H9 (cell line): ENCODE results near the gene DPAGT1. TPM values are rescaled to one million over a fixed set of nuclear protein-coding genes. Genes with fewer than 3 reads are reported as not detected.

Experiments used
- DNase-seq: peaks from one replicate; pipeline ENCODE4 v3.0.0-alpha.2; 2017
- H2AFZ ChIP-seq: one replicate; pipeline ENCODE4 v1.6.1; 2013; ENCODE audit warnings: mild to moderate bottlenecking, low read length, control low read depth, moderate library complexity
- H2AK5ac ChIP-seq: 2 replicates; pipeline ENCODE4 v1.6.1; 2013; ENCODE audit warnings: low read length, control low read depth, mixed read lengths; ENCODE audit not compliant: insufficient read length
- H2BK120ac ChIP-seq: one replicate; pipeline ENCODE4 v1.6.1; 2013; ENCODE audit warnings: low read depth, mild to moderate bottlenecking, low read length, control low read depth, inconsistent platforms; ENCODE audit not compliant: poor library complexity, severe bottlenecking
- H2BK12ac ChIP-seq: 2 replicates; pipeline ENCODE4 v1.6.1; 2013; ENCODE audit warnings: low read length, control low read depth, mixed read lengths, low read depth; ENCODE audit not compliant: insufficient read length
- H2BK15ac ChIP-seq: 2 replicates; pipeline ENCODE4 v1.6.1; 2013; ENCODE audit warnings: low read depth, low read length, control low read depth
- H2BK20ac ChIP-seq: one replicate; pipeline ENCODE4 v1.6.1; 2013; ENCODE audit warnings: low read depth, mild to moderate bottlenecking, low read length, control low read depth, inconsistent platforms; ENCODE audit not compliant: poor library complexity, severe bottlenecking
- H2BK5ac ChIP-seq: 2 replicates; pipeline ENCODE4 v1.6.1; 2013; ENCODE audit warnings: low read length, control low read depth, mixed read lengths; ENCODE audit not compliant: insufficient read length
- H3K14ac ChIP-seq: 2 replicates; pipeline ENCODE4 v1.6.1; 2013; ENCODE audit warnings: low read length, control low read depth; ENCODE audit not compliant: insufficient read depth
- H3K18ac ChIP-seq: 2 replicates; pipeline ENCODE4 v1.6.1; 2013; ENCODE audit warnings: low read depth, mild to moderate bottlenecking, mixed read lengths, low read length, control low read depth; ENCODE audit not compliant: insufficient read length
- H3K23ac ChIP-seq: 2 replicates; pipeline ENCODE4 v1.6.1; 2013; ENCODE audit warnings: low read length, control low read depth, mixed read lengths, low read depth; ENCODE audit not compliant: insufficient read length
- H3K23me2 ChIP-seq: 2 replicates; pipeline ENCODE4 v1.6.1; 2013; ENCODE audit warnings: low read depth, mild to moderate bottlenecking, mixed read lengths, low read length, control low read depth; ENCODE audit not compliant: insufficient read length, poor library complexity, severe bottlenecking
- H3K27ac ChIP-seq: 2 replicates; pipeline ENCODE4 v1.5.1; 2013; ENCODE audit warnings: low read length, control low read depth, mixed read lengths, low read depth; ENCODE audit not compliant: insufficient read length
- H3K27me3 ChIP-seq: 2 replicates; pipeline ENCODE4 v1.6.1; 2013; ENCODE audit warnings: low read length, control low read depth, inconsistent platforms; ENCODE audit not compliant: insufficient read depth
- H3K4ac ChIP-seq: 2 replicates; pipeline ENCODE4 v1.6.1; 2013; ENCODE audit warnings: low read depth, mild to moderate bottlenecking, control low read depth, inconsistent platforms, low read length, moderate library complexity
- H3K4me1 ChIP-seq: 2 replicates; pipeline ENCODE4 v1.6.1; 2013; ENCODE audit warnings: low read length, control low read depth, inconsistent platforms; ENCODE audit not compliant: insufficient read depth
- H3K4me2 ChIP-seq: 2 replicates; pipeline ENCODE4 v1.6.1; 2013; ENCODE audit warnings: low read length, control low read depth, mixed read lengths; ENCODE audit not compliant: insufficient read length, insufficient read depth
- H3K56ac ChIP-seq: 2 replicates; pipeline ENCODE4 v1.6.1; 2013; ENCODE audit warnings: low read depth, mild to moderate bottlenecking, mixed read lengths, low read length, control low read depth; ENCODE audit not compliant: insufficient read length
- H3K79me1 ChIP-seq: 2 replicates; pipeline ENCODE4 v1.6.1; 2013; ENCODE audit warnings: low read depth, mild to moderate bottlenecking, moderate library complexity, low read length, control low read depth, inconsistent platforms; ENCODE audit not compliant: insufficient read depth, poor library complexity, severe bottlenecking
- H3K79me2 ChIP-seq: 2 replicates; pipeline ENCODE4 v1.6.1; 2013; ENCODE audit warnings: low read length, control low read depth, inconsistent platforms; ENCODE audit not compliant: insufficient read depth
- H3K9ac ChIP-seq: 2 replicates; pipeline ENCODE4 v1.6.1; 2013; ENCODE audit warnings: low read length, control low read depth, mixed read lengths; ENCODE audit not compliant: insufficient read length; ENCODE audit errors: extremely low read depth
- H3K9me3 ChIP-seq: one replicate; pipeline ENCODE4 v1.6.1; 2013; ENCODE audit warnings: low read depth, low read length, inconsistent platforms; ENCODE audit not compliant: control insufficient read depth
- H3T11ph ChIP-seq: one replicate; pipeline ENCODE4 v1.6.1; 2013; ENCODE audit warnings: mild to moderate bottlenecking, low read length, control low read depth, inconsistent platforms
- H4K20me1 ChIP-seq: one replicate; pipeline ENCODE4 v1.6.1; 2013; ENCODE audit not compliant: control insufficient read depth, insufficient read length, insufficient read depth
- H4K5ac ChIP-seq: 2 replicates; pipeline ENCODE4 v1.6.1; 2013; ENCODE audit warnings: low read depth, mild to moderate bottlenecking, mixed read lengths, low read length, control low read depth; ENCODE audit not compliant: insufficient read length
- H4K8ac ChIP-seq: replicated peaks from 2 replicates; pipeline ENCODE4 v1.6.1; 2013; ENCODE audit warnings: low read length, control low read depth, mixed read lengths, low read depth; ENCODE audit not compliant: insufficient read length
- H4K91ac ChIP-seq: 2 replicates; pipeline ENCODE4 v1.6.1; 2013; ENCODE audit warnings: low read depth, mild to moderate bottlenecking, moderate library complexity, mixed read lengths, low read length, control low read depth; ENCODE audit not compliant: insufficient read length
- H3K27ac Mint-ChIP-seq, 3 experiments: 2 replicates in 2 of 3; 3 replicates in 1 of 3; pipeline ENCODE4 v1.8.0; 2020 to 2021; ENCODE audit warnings: mixed read lengths in 3 of 3, mild to moderate bottlenecking in 1 of 3, moderate library complexity in 1 of 3
- H3K27me3 Mint-ChIP-seq: 2 replicates; pipeline ENCODE4 v1.8.0; 2021; ENCODE audit warnings: low read depth, mild to moderate bottlenecking, moderate library complexity, mixed read lengths
- H3K36me3 Mint-ChIP-seq, 3 experiments: 2 replicates in 2 of 3; 3 replicates in 1 of 3; pipeline ENCODE4 v1.8.0; 2020 to 2021; ENCODE audit warnings: low read depth in 3 of 3, mixed read lengths in 3 of 3; ENCODE audit not compliant: insufficient read depth in 1 of 3
- H3K4me1 Mint-ChIP-seq, 2 experiments: 2 replicates each; pipeline ENCODE4 v1.8.0; 2020; ENCODE audit warnings: mixed read lengths in 2 of 2
- H3K4me3 Mint-ChIP-seq, 2 experiments: 2 replicates in 1 of 2; 3 replicates in 1 of 2; pipeline ENCODE4 v1.8.0; 2020 to 2021; ENCODE audit warnings: mild to moderate bottlenecking in 2 of 2, mixed read lengths in 2 of 2, moderate library complexity in 1 of 2
- H3K9me3 Mint-ChIP-seq, 2 experiments: 2 replicates in 1 of 2; 3 replicates in 1 of 2; pipeline ENCODE4 v1.8.0; 2020; ENCODE audit warnings: mild to moderate bottlenecking in 2 of 2, mixed read lengths in 2 of 2, moderate library complexity in 1 of 2
- WGBS: extraction: QIAGEN DNeasy Blood & Tissue Kit; methylation state at CpG from one replicate; pipeline ENCODE4 v1.1.7; 2013; ENCODE audit warnings: missing lambda C conversion rate, low lambda C conversion rate, mixed read lengths; ENCODE audit not compliant: insufficient read length; ENCODE audit errors: extremely low coverage; 5-methylcytosine and 5-hydroxymethylcytosine counted together
- total RNA-seq: library from RNA; stranded (reverse); gene quantifications from 2 replicates; pipeline ENCODE4 v1.2.1, GENCODE V29; 2021
- TF ChIP-seq, protein P1 (sequence below): fragments of 200-600 bp; sonication (generic); conservative IDR thresholded peaks from 3 replicates; pipeline ENCODE4 v1.8.0; 2021; ENCODE audit warnings: antibody characterized with exemption, mild to moderate bottlenecking

The DPAGT1 gene
- total RNA-seq, 1 experiment from 2014 or later: 43.6 TPM

DNA sequence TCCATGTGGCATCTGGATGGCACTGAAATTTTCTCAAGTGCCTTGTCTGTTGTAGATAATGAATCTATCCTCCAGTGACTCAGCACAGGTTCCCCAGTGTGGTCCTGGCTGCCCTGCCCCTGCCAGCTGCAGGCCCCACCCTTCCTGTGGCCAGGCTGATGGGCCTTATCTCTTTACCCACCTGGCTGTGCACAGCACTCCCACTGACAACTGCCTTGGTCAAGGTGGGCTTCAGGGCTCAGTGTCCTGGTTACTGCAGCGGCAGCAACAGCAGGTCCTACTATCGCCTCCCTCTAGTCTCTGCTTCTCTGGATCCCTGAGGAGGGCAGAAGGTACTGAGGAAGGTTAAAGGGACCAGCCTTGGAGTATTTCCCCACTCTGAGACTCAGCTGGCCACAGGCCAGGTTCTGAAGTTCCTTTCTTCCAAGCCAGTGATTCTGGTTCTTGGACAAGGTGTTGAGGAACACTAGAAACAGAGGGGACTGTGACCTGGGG is 13.9 kb downstream of the DPAGT1 start:
- DNase-seq: no peak
- peaks cover 19 to 23% of the 10 kb centered on the region in 2 experiments for H3K4me1 Mint-ChIP-seq
- Histone ChIP-seq H2BK120ac (no peak overlapping the region), H3K14ac (no peak overlapping the region), H3K23me2 (peaks cover 5% of the 10 kb centered on the region), H3K4me1 (no peaks in the 10 kb centered on the region), H3K79me1 (no peaks in the 10 kb centered on the region), H3K23ac (no peak overlapping the region), H3K56ac (no peak overlapping the region), H3K9me3 (no peaks in the 10 kb centered on the region), H2AK5ac (no peak overlapping the region), H2BK5ac (no peak overlapping the region), H3K4me2 (no peak overlapping the region), H3K79me2 (no peaks in the 10 kb centered on the region; the same call in 1 of the 2 replicates), H2BK20ac (no peak overlapping the region), H4K91ac (no peak overlapping the region), H2BK15ac (no peak overlapping the region), H2BK12ac (no peak overlapping the region), H4K5ac (no peak overlapping the region), H3K27me3 (no peaks in the 10 kb centered on the region), H3T11ph (no peak overlapping the region), H4K20me1 (no peaks in the 10 kb centered on the region), H2AFZ (no peak overlapping the region), H3K18ac (no peak overlapping the region), H4K8ac (no peak overlapping the region), H3K4ac (no peak overlapping the region), H3K27ac (no peak overlapping the region), H3K9ac (no peak overlapping the region)
- no peak overlapping the region; a peak in 1 of 5 replicates for H3K4me3 Mint-ChIP-seq
- TF ChIP-seq, protein P1, sequence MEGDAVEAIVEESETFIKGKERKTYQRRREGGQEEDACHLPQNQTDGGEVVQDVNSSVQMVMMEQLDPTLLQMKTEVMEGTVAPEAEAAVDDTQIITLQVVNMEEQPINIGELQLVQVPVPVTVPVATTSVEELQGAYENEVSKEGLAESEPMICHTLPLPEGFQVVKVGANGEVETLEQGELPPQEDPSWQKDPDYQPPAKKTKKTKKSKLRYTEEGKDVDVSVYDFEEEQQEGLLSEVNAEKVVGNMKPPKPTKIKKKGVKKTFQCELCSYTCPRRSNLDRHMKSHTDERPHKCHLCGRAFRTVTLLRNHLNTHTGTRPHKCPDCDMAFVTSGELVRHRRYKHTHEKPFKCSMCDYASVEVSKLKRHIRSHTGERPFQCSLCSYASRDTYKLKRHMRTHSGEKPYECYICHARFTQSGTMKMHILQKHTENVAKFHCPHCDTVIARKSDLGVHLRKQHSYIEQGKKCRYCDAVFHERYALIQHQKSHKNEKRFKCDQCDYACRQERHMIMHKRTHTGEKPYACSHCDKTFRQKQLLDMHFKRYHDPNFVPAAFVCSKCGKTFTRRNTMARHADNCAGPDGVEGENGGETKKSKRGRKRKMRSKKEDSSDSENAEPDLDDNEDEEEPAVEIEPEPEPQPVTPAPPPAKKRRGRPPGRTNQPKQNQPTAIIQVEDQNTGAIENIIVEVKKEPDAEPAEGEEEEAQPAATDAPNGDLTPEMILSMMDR: no peak
- no peak overlapping the region; a peak in 1 of 7 replicates for H3K27ac Mint-ChIP-seq
- WGBS: no CpG with 5 or more reads among the region's 2 CpGs
- H3K27me3 Mint-ChIP-seq: no peaks in the 10 kb centered on the region
- peaks cover 7 to 27% (median 21%) of the 10 kb centered on the region in 3 experiments; a peak in 6 of 7 replicates for H3K36me3 Mint-ChIP-seq
- no peaks in the 10 kb centered on the region for H3K9me3 Mint-ChIP-seq
